SHP77 treated with DMSO at 0.1 percent for 48 hours (cell line): Measurements from ENCODE around the gene USP48.
"Not testable (repeated sequence)": the region's sequence is repeated elsewhere in the genome, so short reads cannot be mapped to it uniquely, and the experiment has no call there.

Experiments
- DNase-seq: peaks from one replicate; lab custom pipeline; 2025; lab: John Stamatoyannopoulos, UW

USP48 gene

GRCh38 chr1:21774835-21775549 is 8.0 kb downstream of the USP48 start:
- DNase-seq = no peak

GRCh38 chr1:21773585-21773984 is 9.4 kb downstream of the USP48 start:
- no peak for DNase-seq

- DNase-seq = not testable (repeated sequence)
Observed at GRCh38 chr1:21771672-21772071, 11.3 kb downstream of the USP48 start.

DNA sequence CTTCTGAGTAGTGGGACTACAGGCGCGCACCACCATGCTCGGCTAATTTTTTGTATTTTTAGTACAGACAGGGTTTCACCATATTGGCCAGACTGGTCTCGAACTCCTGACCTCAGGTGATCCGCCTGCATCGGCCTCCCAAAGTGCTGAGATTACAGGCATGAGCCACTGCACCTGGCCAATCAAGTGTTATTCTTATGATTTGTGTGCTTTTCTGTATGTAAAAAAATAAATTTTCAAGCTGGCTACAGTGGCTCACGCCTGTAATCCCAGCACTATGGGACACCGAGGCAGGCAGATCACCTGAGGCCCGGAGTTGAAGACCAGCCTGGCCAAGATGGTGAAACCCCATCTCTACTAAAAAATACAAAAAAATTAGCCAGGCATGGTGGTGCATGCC is 12.3 kb downstream of the USP48 start:
- DNase-seq = not testable (repeated sequence)

DNA sequence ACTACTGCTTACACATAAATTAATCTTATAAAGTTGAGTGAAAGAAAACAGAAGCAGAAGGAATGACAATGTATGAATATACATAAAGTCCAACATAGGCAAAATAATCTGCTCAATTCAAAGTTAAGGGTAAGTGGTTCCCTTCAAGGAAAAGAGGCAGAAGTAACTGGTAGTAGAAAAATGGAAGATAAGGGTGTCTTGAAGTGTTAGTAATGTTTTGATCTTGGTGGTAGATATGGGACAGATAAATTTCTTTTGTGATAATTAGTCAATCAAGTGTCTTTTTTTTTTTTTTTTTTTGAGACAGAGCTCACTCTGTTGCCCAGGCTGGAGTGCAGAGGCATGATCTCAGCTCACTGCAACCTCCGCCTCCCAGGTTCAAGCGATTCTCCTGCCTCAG is 12.7 kb downstream of the USP48 start:
- no peak for DNase-seq

GRCh38 chr1:21767106-21767505 is 15.8 kb downstream of the USP48 start:
- not testable (repeated sequence) for DNase-seq

DNA sequence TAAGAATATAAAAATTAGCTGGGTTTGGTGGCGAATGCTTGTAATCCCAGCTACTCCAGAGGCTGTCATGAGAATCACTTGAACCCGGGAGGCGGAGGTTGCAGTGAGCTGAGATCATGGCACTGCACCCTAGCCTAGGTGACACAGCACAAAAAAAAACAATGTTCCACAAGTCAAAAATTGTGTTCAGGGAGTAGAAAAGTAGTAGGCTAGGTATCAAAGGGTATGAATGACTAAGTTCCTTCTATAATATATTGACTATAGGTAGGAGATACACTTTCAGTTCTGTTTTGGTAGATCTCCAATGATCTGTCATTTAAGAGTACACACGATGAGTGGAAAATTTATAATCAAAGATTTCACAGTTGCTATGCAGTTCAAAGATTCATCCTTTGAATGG is 16.7 kb downstream of the USP48 start:
- no peak for DNase-seq

GRCh38 chr1:21764615-21765423 is 18.1 kb downstream of the USP48 start:
- no peak for DNase-seq

- no peak for DNase-seq
Observed at GRCh38 chr1:21763694-21764419, 19.1 kb downstream of the USP48 start.

GRCh38 chr1:21763236-21763635 is 19.7 kb downstream of the USP48 start:
- no peak for DNase-seq

GRCh38 chr1:21762022-21762404 is 20.9 kb downstream of the USP48 start:
- no peak for DNase-seq

DNA sequence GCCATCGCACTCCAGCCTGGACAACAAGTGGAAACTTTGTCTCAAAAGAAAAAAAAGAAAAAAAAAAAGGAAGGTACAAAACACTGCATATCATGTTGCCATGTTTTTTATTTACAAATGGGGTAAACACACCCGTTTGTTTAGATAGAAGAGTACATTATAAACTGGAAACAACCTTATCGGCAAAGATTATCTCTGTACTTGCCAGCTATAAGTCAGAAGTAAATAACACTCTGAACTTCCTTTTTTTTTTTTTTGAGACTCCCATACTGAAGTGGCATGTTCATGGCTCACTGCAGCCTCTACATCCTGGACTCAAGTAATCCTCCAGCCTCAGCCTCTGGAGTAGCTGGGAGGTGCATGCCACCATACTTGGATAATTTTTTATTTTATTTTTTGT is 21.9 kb downstream of the USP48 start:
- no peak for DNase-seq

- no peak for DNase-seq
Observed at GRCh38 chr1:21759818-21760217, 23.1 kb downstream of the USP48 start.

DNA sequence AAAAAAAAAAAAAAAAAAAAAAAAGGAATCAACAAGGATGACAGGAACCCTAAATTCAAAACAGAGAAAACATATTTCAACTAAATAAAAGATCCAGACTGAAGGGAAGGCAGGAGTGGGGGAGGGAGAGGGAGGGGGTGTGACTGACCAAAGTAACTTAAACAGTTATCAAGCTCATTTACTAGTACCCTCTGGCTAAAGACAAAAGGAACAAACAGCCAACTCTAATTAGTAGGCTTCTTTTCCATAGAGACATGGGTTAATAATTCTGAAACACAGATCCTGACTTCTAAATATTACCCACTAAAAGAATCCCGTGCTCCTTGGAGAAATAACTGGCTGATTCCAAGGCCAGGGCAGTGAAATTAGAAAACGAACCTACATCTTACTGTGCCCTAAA is 23.8 kb downstream of the USP48 start:
- no peak for DNase-seq

GRCh38 chr1:21758614-21759013 is 24.3 kb downstream of the USP48 start:
- DNase-seq = no peak

DNA sequence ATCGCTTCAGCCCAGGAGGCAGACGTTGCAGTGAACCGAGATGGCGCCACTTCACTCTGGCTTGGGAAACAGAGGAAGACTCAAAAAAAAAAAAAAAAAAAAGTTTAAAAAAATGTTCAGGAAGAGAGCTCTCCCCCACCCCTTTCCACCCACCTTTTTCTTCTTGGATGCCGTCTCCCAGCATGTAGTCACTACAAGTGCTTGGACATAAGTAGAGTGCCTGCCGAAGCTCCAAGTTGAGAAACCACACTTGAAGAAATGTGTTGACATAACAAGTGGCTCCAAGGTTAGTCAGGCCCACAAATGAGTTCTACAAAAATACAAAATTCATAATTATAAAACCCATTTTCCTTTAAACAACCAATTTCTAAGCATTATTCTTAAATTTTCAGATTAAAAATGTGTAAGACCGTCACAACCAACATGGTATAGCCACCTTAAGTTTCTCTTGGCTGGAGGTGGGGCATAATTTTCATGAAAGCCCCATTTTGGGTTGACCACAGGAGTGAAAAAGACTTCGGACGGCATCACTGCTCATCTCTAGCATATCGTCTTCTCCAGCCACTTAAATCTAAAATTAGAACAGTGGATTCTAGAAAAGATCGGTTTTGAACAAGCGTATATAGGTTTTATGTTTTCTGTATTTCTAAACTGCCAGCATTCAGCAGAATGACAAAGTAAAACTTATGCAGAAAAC is 26.4 kb downstream of the USP48 start:
- no peak for DNase-seq

DNA sequence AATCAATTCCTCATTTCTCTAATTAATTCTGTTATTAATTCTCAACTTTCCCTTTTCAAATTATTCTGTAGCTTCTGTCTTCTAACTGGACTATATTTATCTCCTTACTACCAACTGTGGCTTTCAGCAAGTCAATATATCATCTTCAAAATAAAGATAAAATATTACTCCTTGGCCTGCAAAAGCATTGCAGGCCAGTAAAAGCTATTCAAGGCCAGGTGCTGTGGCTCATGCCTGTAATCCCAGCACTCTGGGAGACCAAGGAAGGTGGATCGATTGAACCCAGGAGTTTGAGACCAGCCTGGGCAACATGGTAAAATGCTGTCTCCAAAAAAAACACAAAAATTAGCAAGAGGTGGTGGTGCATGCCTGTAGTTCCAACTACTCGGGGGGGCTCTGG is 27.9 kb downstream of the USP48 start:
- no peak for DNase-seq

GRCh38 chr1:21754583-21754982 is 28.4 kb downstream of the USP48 start:
- DNase-seq = no peak

DNA sequence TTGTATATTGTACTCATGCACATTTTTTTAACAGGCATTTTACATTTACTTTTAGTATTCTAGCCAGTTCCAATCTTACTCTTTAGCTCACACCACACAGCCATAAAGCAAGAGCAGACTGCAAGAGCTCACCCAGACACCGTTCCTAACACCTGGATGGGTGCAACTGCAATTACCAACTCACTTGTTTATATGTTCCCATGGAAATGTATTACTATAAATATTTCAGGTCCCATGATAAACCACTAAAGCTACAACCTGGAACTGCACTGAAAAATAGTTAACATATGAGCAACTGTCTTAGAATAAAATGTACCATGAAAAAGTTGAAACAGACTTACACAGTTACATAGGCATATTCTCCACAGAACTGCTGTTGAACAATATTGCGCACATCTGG is 30.8 kb downstream of the USP48 start:
- no peak for DNase-seq

- DNase-seq = no peak
Observed at GRCh38 chr1:21751281-21751680, 31.7 kb downstream of the USP48 start.

- DNase-seq = no peak
Observed at GRCh38 chr1:21750841-21751240, 32.1 kb downstream of the USP48 start.

DNA sequence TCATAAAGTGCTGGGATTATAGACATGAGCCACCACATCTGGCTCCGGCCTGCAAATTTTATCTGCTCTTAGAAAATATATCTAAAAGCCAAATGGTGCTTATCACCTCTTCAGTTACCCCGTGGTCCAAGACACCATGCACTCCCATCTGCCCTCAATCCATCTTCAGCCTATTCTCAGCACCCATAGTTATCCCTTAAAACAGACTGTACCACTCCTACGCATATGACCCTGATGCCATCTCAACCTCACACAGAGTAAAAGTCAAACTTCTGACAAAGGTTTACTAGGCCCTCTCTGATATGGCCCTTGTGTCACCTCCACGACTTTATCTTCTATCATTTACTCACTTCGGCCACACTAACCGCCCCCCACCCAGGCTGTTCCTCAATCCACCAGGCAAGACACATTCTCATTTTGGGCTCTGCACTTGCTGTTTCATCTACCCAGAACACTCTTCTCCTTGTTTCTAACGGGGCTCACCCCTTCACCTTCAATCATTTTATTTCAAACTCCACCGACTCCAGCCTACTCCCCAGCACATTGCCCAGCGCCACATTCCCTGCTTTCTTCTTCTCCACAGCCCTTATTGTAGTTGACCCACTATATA is 33.0 kb downstream of the USP48 start:
- DNase-seq = no peak
